ENCODE results near the gene MEGF11.

DNA sequence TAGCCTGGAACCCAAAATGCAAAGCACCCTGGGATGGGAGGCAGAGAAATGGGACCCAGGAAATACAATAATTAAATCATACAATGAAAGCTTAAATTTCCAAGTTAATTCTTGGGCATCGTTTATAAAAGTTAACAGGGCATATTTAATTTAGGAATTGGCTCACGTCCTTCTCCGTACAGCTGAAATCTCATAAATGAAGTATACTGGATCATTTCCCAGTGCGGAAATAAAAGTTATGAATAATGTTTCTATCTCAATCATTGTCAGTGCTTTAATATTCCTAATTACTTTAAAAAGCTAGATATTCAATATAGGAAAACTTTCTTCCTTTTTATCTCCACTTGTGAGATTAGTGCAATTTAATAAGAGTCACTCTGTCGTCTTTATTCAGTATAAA lies 164.0 kb downstream of the MEGF11 start:
- TF ChIP-seq, protein P1, sequence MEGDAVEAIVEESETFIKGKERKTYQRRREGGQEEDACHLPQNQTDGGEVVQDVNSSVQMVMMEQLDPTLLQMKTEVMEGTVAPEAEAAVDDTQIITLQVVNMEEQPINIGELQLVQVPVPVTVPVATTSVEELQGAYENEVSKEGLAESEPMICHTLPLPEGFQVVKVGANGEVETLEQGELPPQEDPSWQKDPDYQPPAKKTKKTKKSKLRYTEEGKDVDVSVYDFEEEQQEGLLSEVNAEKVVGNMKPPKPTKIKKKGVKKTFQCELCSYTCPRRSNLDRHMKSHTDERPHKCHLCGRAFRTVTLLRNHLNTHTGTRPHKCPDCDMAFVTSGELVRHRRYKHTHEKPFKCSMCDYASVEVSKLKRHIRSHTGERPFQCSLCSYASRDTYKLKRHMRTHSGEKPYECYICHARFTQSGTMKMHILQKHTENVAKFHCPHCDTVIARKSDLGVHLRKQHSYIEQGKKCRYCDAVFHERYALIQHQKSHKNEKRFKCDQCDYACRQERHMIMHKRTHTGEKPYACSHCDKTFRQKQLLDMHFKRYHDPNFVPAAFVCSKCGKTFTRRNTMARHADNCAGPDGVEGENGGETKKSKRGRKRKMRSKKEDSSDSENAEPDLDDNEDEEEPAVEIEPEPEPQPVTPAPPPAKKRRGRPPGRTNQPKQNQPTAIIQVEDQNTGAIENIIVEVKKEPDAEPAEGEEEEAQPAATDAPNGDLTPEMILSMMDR (IDR thresholded peaks at IDR 0.05): no peak
- no peak for TF ChIP-seq POLR2A (IDR thresholded peaks at IDR 0.05)
